SU-DHL-6 (cell line): ENCODE measurements around the gene EPB41.

Experiments
- EZH2phosphoT487 ChIP-seq: fragments of 200-600 bp; sonication (generic), shearing (Covaris generic); conservative IDR thresholded peaks from 2 replicates; pipeline ENCODE4 v1.6.1; 2018; ENCODE audit warnings: mild to moderate bottlenecking, antibody characterized with exemption, low read length, moderate library complexity, mixed read lengths
- TF ChIP-seq, protein P1 (sequence below): fragments of 200-600 bp; sonication (generic); IDR thresholded peaks from one replicate; pipeline ENCODE4 v1.5.1; 2017; ENCODE audit warnings: antibody characterized with exemption, mild to moderate bottlenecking, low read length, moderate library complexity; ENCODE audit not compliant: insufficient read depth, poor library complexity, severe bottlenecking

DNA sequence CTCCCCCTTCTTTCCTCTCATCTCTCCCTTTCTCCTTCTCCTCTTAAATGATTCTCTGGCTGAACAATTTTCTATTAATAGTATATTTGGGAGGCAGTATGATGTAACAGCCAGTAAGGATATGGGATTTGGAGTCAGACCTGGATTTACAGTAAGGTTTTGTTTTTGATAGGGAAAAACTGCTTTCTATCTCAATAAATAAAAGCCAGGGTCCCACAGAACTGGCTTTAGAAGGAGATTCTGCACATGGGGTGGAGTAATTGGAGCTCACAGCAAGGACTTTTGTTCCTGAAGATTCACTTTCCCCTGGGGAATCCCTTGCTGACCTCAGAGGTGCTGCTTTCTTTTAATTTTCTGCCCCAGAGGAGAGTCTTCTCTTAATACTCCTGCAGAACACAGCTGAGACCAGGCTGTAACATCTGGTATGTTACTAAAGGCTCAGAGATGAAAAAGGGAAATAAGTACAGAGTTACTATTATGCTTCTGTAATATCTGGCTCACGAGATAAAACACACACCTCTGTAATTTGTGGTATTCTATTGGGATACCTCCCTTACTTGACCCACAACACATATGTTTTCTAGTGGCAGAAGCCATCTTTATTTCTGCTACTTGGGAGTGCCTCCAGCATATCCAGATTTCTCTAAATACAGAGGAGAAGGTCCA, 13.4 kb downstream of the EPB41 start:
- no peak for TF ChIP-seq EZH2phosphoT487
- TF ChIP-seq, protein P1, sequence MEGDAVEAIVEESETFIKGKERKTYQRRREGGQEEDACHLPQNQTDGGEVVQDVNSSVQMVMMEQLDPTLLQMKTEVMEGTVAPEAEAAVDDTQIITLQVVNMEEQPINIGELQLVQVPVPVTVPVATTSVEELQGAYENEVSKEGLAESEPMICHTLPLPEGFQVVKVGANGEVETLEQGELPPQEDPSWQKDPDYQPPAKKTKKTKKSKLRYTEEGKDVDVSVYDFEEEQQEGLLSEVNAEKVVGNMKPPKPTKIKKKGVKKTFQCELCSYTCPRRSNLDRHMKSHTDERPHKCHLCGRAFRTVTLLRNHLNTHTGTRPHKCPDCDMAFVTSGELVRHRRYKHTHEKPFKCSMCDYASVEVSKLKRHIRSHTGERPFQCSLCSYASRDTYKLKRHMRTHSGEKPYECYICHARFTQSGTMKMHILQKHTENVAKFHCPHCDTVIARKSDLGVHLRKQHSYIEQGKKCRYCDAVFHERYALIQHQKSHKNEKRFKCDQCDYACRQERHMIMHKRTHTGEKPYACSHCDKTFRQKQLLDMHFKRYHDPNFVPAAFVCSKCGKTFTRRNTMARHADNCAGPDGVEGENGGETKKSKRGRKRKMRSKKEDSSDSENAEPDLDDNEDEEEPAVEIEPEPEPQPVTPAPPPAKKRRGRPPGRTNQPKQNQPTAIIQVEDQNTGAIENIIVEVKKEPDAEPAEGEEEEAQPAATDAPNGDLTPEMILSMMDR: no peak
